MCF 10A (cell line): ENCODE measurements around the gene ADGRF3. TPM values are rescaled to one million over a fixed set of nuclear protein-coding genes. Genes with fewer than 3 reads are reported as not detected.

Source experiments
- BruUV-seq: library from RNA; stranded (reverse); fragments of 400-500 nt; replicated peaks from 2 replicates; lab custom pipeline; 2021; lab: Mats Ljungman, UMichigan
- CTCF ChIA-PET: fragments of 300-600 bp; sonication (Branson Sonifier 250); formaldehyde crosslinking; extraction: SDS; loops from one replicate; lab custom pipeline; 2021; ENCODE audit warnings: antibody characterized with exemption, inconsistent platforms; lab: Yijun Ruan, JAX
- POLR2A ChIA-PET: fragments of 300-600, 350-650 bp; sonication (Branson Sonifier 250); formaldehyde crosslinking; extraction: SDS; loops from one replicate; lab custom pipeline; 2020; ENCODE audit warnings: antibody characterized with exemption, inconsistent platforms; lab: Yijun Ruan, JAX
- DNase-seq: peaks from one replicate; pipeline ENCODE4 v3.0.0-alpha.2; 2018; ENCODE audit not compliant: unreplicated experiment
- H3K27ac Mint-ChIP-seq: one replicate; pipeline ENCODE4 v1.8.0; 2022; ENCODE audit warnings: mild to moderate bottlenecking, low read depth, mixed read lengths; ENCODE audit not compliant: unreplicated experiment
- H3K27me3 Mint-ChIP-seq: one replicate; pipeline ENCODE4 v1.8.0; 2022; ENCODE audit warnings: mixed read lengths; ENCODE audit not compliant: insufficient read depth, unreplicated experiment
- H3K36me3 Mint-ChIP-seq: one replicate; pipeline ENCODE4 v1.8.0; 2022; ENCODE audit warnings: mild to moderate bottlenecking, moderate library complexity, mixed read lengths; ENCODE audit not compliant: insufficient read depth, unreplicated experiment
- H3K4me1 Mint-ChIP-seq: one replicate; pipeline ENCODE4 v1.8.0; 2022; ENCODE audit warnings: mixed read lengths; ENCODE audit not compliant: insufficient read depth, unreplicated experiment
- H3K4me3 Mint-ChIP-seq: one replicate; pipeline ENCODE4 v1.8.0; 2022; ENCODE audit warnings: mild to moderate bottlenecking, moderate library complexity, mixed read lengths; ENCODE audit not compliant: unreplicated experiment
- H3K9me3 Mint-ChIP-seq: one replicate; pipeline ENCODE4 v1.8.0; 2022; ENCODE audit warnings: mixed read lengths; ENCODE audit not compliant: unreplicated experiment
- CTCF ChIP-seq: fragments of 200-600 bp; IDR thresholded peaks from one replicate; pipeline ENCODE4 v1.8.0; 2022; ENCODE audit warnings: antibody characterized with exemption, mild to moderate bottlenecking; ENCODE audit not compliant: unreplicated experiment
- intact Hi-C: fragments of 100-400 bp; cut with micrococcal nuclease; formaldehyde crosslinking; loops from 2 replicates; pipeline ENCODE4 v1.14.1; 2022
- total RNA-seq: library from RNA; stranded (reverse); gene quantifications from 2 replicates; pipeline ENCODE4 v1.2.3, GENCODE V29; 2022

ADGRF3 gene
- total RNA-seq, 1 experiment from 2014 or later = not detected

- ChIA-PET POLR2A (interaction anchor here (0.6 to 7.9 kb wide), 22 partner anchors 9 to 308 kb away, joined by 3 to 177 read pairs (median 4); partner anchors contain the start of genes ADGRF3, HADHA, HADHB and RAB10), CTCF (interaction anchor here (0.7 to 1.3 kb wide), 4 partner anchors 31 to 338 kb away, joined by 3 to 6 read pairs (median 4); no protein-coding TSS in a partner anchor)
- Mint-ChIP-seq H3K27ac (no peak overlapping the region), H3K36me3 (no peaks in the 10 kb centered on the region), H3K9me3 (no peaks in the 10 kb centered on the region), H3K4me1 (peaks cover 13% of the 10 kb centered on the region), H3K27me3 (no peaks in the 10 kb centered on the region), H3K4me3 (no peak overlapping the region)
- peak; percentile 52 for DNase-seq
- intact Hi-C loops = loop anchor here (2.0 kb wide), 1 partner anchor 53 kb away; no protein-coding TSS in a partner anchor
- no TSS peak for BruUV-seq
- no peak for TF ChIP-seq CTCF
Measured at GRCh38 chr2:26299471-26300101, 47.0 kb downstream of the ADGRF3 start.

GRCh38 chr2:26298638-26299393 lies 47.8 kb downstream of the ADGRF3 start:
- Mint-ChIP-seq H3K27me3 (no peaks in the 10 kb centered on the region), H3K4me3 (no peak overlapping the region), H3K4me1 (peaks cover 13% of the 10 kb centered on the region), H3K9me3 (no peaks in the 10 kb centered on the region), H3K36me3 (no peaks in the 10 kb centered on the region), H3K27ac (no peak overlapping the region)
- no peak for TF ChIP-seq CTCF
- DNase-seq = peak; percentile 24
- ChIA-PET POLR2A (interaction anchor here (0.7 to 7.9 kb wide), 14 partner anchors 8 to 281 kb away, joined by 3 to 177 read pairs (median 8); partner anchors contain the start of genes ADGRF3, HADHA and HADHB), CTCF (interaction anchor here (1.1 kb wide), 1 partner anchor 90 kb away, joined by 3 read pairs; no protein-coding TSS in a partner anchor)
- intact Hi-C loops = no loop called here
- no TSS peak for BruUV-seq

- BruUV-seq = no TSS peak
- TF ChIP-seq CTCF = no peak
- Mint-ChIP-seq H3K27me3 (no peaks in the 10 kb centered on the region), H3K4me3 (no peak overlapping the region), H3K4me1 (peaks cover 12% of the 10 kb centered on the region), H3K9me3 (no peaks in the 10 kb centered on the region), H3K27ac (no peak overlapping the region), H3K36me3 (no peaks in the 10 kb centered on the region)
- CTCF ChIA-PET = no interaction called here
- no peak for DNase-seq
- POLR2A ChIA-PET = interaction anchor here (0.7 to 7.9 kb wide), 5 partner anchors 9 to 280 kb away, joined by 3 to 177 read pairs (median 32); partner anchors contain the start of genes HADHA and HADHB
- intact Hi-C loops = no loop called here
Measured at GRCh38 chr2:26298286-26298637, 48.3 kb downstream of the ADGRF3 start.

- no peaks in the 10 kb centered on the region for H3K9me3 Mint-ChIP-seq
- H3K4me1 Mint-ChIP-seq = peaks cover 8% of the 10 kb centered on the region
- intact Hi-C loops = no loop called here
Measured at GRCh38 chr2:26297061-26297460, 49.5 kb downstream of the ADGRF3 start.

More at GRCh38 chr2:26297061-26297460, 49.5 kb downstream of the ADGRF3 start:
- no peak for TF ChIP-seq CTCF
- H3K27ac Mint-ChIP-seq = no peak overlapping the region
- no peaks in the 10 kb centered on the region for H3K36me3 Mint-ChIP-seq
- no peak overlapping the region for H3K4me3 Mint-ChIP-seq
- BruUV-seq = no TSS peak
- no peaks in the 10 kb centered on the region for H3K27me3 Mint-ChIP-seq
- DNase-seq = no peak
- CTCF ChIA-PET = no interaction called here
- POLR2A ChIA-PET = interaction anchor here (0.6 to 7.9 kb wide), 6 partner anchors 12 to 59 kb away, joined by 3 to 177 read pairs (median 18); partner anchors contain the start of genes HADHA and HADHB
